AG10803 (cell line): ENCODE data around the gene CLIP3.
A peak's percentile ranks its signal among the peaks of the same experiment; 100 is the strongest.

ENCODE experiments used
- DNase-seq: peaks from one replicate; pipeline ENCODE4 v3.0.0; 2010; ENCODE audit warnings: low read depth
- H3K4me3 ChIP-seq: 2 replicates; pipeline ENCODE4 v1.5.1; 2011; ENCODE audit warnings: mild to moderate bottlenecking, low read length, control low read depth
- CTCF ChIP-seq: conservative IDR thresholded peaks from 2 replicates; pipeline ENCODE4 v1.5.1; 2011; ENCODE audit warnings: mild to moderate bottlenecking, low read length, control low read depth, inconsistent platforms

CLIP3 gene

GRCh38 chr19:36054733-36055686 lies 22.3 kb upstream of the CLIP3 start, which contains the start of gene WDR62:
TSS of gene WDR62 (plus strand) at chr19:36054897. CDS start at chr19:36054972, 75 bp downstream.
- peak within 1 kb of the TSS; percentile 85 for H3K4me3 ChIP-seq
- no peak for TF ChIP-seq CTCF
- DNase-seq = peak; percentile 88

GRCh38 chr19:36054119-36054732 lies 21.6 kb upstream of the CLIP3 start, which contains the start of gene THAP8:
TSS of gene THAP8 (minus strand) at chr19:36054285. CDS start at chr19:36054217, 68 bp downstream.
- H3K4me3 ChIP-seq = peak within 1 kb of the TSS; percentile 85
- DNase-seq = peak; percentile 99
- peak; percentile 58 for TF ChIP-seq CTCF

- no peak for TF ChIP-seq CTCF
- DNase-seq = no peak
- H3K4me3 ChIP-seq = no peak overlapping the region
These were observed 19.0 kb upstream of the CLIP3 start for GRCh38 chr19:36051637-36052036.

GRCh38 chr19:36051236-36051635 lies 18.6 kb upstream of the CLIP3 start:
- TF ChIP-seq CTCF = 0 out of 2 replicates have a peak, but pooled peaks have one; percentile 15
- no peak for DNase-seq
- no peak overlapping the region for H3K4me3 ChIP-seq

- TF ChIP-seq CTCF = no peak
- no peak overlapping the region for H3K4me3 ChIP-seq
- no peak for DNase-seq
These were observed 16.5 kb upstream of the CLIP3 start for GRCh38 chr19:36049080-36049698.

- TF ChIP-seq CTCF = no peak
- H3K4me3 ChIP-seq = no peak overlapping the region
- peak; percentile 22 for DNase-seq
These were observed 15.2 kb upstream of the CLIP3 start for GRCh38 chr19:36047835-36048234.
